HEK293T (cell line): ENCODE data around the gene ABHD5.

Source experiments
- CTBP1 ChIP-seq: fragments of 450-650 bp; IDR thresholded peaks from 2 replicates; pipeline ENCODE4 v1.6.1; 2016; ENCODE audit warnings: borderline replicate concordance
- ELF4 ChIP-seq: fragments of 450-650 bp; IDR thresholded peaks from 2 replicates; pipeline ENCODE4 v1.6.1; 2017; ENCODE audit warnings: antibody characterized with exemption
- FOXM1 ChIP-seq: fragments of 450-650 bp; IDR thresholded peaks from 2 replicates; pipeline ENCODE4 v1.6.1; 2017; ENCODE audit warnings: mild to moderate bottlenecking, borderline replicate concordance
- NFRKB ChIP-seq: fragments of 450-650 bp; IDR thresholded peaks from 2 replicates; pipeline ENCODE4 v1.6.1; 2016; ENCODE audit warnings: mild to moderate bottlenecking, moderate library complexity
- SP1 ChIP-seq: fragments of 450-650 bp; IDR thresholded peaks from 2 replicates; pipeline ENCODE4 v1.6.1; 2017
- SUZ12 ChIP-seq: fragments of 450-650 bp; IDR thresholded peaks from 2 replicates; pipeline ENCODE4 v1.6.1; 2016; ENCODE audit warnings: mild to moderate bottlenecking

DNA sequence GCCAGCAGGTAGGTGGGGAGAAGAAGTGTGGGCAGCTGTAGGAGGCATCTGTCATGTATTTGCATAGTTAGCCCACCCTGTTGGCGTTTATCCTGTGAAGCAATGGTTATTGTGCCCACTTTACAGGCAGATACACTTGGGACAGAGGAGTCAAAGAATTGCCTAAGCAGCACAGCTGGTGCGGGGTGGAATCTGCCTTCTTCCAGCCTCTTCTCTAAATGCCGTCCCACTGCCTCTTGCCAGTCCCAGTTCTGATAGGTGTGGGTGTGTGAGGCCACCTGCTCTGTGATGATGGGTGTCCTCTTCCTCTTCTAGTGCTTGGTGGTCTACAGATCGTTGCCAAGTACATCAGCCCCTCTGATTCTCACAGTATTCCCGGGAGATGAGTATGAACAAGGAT lies 80.9 kb downstream of the ABHD5 start:
- TF ChIP-seq SP1 (no peak), FOXM1 (no peak), SUZ12 (no peak), NFRKB (no peak), ELF4 (no peak), CTBP1 (no peak)
